ENCODE data around the gene USP11. TPM values are rescaled to one million over a fixed set of nuclear protein-coding genes. Genes with fewer than 3 reads are reported as not detected.

Gene USP11
- total and polyA plus RNA-seq, 2 of the 8 experiments (the other 6 are each of a cell fraction or from before 2014, with no cell fraction given): 40.9 to 84.0 TPM

DNA sequence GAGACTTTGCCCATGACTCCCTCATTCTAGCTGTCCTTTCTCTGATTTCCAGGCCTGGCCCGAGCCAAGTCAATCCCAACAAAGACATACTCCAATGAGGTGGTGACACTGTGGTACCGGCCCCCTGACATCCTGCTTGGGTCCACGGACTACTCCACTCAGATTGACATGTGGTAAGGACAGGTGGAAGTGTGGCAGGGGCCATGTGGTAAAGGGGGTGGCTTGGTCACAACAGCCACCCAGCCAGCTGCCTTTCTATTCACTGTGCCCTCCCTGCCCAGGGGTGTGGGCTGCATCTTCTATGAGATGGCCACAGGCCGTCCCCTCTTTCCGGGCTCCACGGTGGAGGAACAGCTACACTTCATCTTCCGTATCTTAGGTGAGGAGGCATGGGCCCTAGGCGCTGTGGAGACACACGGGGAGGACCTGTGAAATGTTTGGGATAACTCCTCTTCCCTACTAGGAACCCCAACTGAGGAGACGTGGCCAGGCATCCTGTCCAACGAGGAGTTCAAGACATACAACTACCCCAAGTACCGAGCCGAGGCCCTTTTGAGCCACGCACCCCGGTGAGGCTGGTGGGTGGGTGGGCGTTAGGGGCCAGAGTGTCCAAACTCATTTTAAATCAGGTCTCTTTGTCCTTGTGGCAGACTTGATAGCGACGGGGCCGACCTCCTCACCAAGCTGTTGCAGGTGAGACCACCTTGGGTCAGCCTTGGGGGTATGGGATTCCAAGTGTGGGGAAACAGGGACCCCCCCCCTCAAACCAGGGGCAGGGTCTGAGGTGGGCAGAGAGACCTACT lies 6.1 kb upstream of the USP11 start:
- no peak overlapping the region for H4K91ac ChIP-seq (replicated peaks; ENCODE audit: insufficient read length, low read length)
- no peak overlapping the region for H3K4me3 ChIP-seq (ENCODE audit: extremely low read depth in 1 of 4, insufficient read depth in 2 of 4, low read depth in 3 of 4, low read length in 4 of 4)
- whole genome bisulfite sequencing, 2 experiments (ENCODE audit: extremely low coverage in 1 of 2, insufficient coverage in 1 of 2, insufficient read length in 1 of 2, insufficient replicate concordance in 2 of 2, low coverage in 1 of 2, low lambda C conversion rate in 2 of 2, missing lambda C conversion rate in 1 of 2): 87% methylated on average over 16 of the region's 19 CpGs; no CpG with 5 or more reads in 1 of the 2 experiments
- H4K5ac ChIP-seq (ENCODE audit: insufficient read length, low read depth, low read length): no peak overlapping the region
- no peak overlapping the region for H2BK120ac ChIP-seq (replicated peaks; ENCODE audit: low read depth, low read length)
- CTCF ChIA-PET (ENCODE audit: partially characterized antibody): no interaction called here
- peaks cover 0 to 6% of the 10 kb centered on the region in 2 experiments; a peak in 1 of 4 replicates for H3K79me2 ChIP-seq (ENCODE audit: control insufficient read depth in 1 of 2, insufficient read depth in 2 of 2, low read length in 2 of 2)
- H3K14ac ChIP-seq (ENCODE audit: insufficient read length): no peak overlapping the region
- H3K27ac ChIP-seq (ENCODE audit: low read depth, low read length): no peak overlapping the region
- H3K18ac ChIP-seq (ENCODE audit: extremely low read depth, low read length): no peak overlapping the region
- no peak overlapping the region for H2BK12ac ChIP-seq (ENCODE audit: low read depth, low read length)
- POLR2A ChIA-PET (ENCODE audit: partially characterized antibody): interaction anchor here (0.6 to 2.2 kb wide), 3 partner anchors 11 to 157 kb away, joined by 3 to 7 read pairs (median 3); no protein-coding TSS in a partner anchor
- no peak overlapping the region for H2AFZ ChIP-seq (ENCODE audit: low read length)
- H2BK20ac ChIP-seq (ENCODE audit: low read length): no peak overlapping the region
- peaks cover 0 to 10% of the 10 kb centered on the region in 2 experiments for H4K20me1 ChIP-seq (replicated peaks in 1 of 2; ENCODE audit: control insufficient read depth in 1 of 2, insufficient read depth in 2 of 2, low read length in 2 of 2)
- no peak overlapping the region for H3K56ac ChIP-seq (replicated peaks; ENCODE audit: insufficient read length, low read depth, low read length)
- H3K27me3 ChIP-seq (replicated peaks in 1 of 4; ENCODE audit: control insufficient read depth in 3 of 4, extremely low read depth in 1 of 4, insufficient read depth in 3 of 4, low read length in 3 of 4): no peaks in the 10 kb centered on the region
- no peak overlapping the region for H2BK15ac ChIP-seq (ENCODE audit: low read length)
- H2BK5ac ChIP-seq (ENCODE audit: low read depth, low read length): no peak overlapping the region
- H3K79me1 ChIP-seq (ENCODE audit: low read depth, low read length): no peaks in the 10 kb centered on the region; the same call in 1 of the 2 replicates
- H4K8ac ChIP-seq (ENCODE audit: extremely low read depth, insufficient read depth, low read length): no peak overlapping the region; the same call in 1 of the 2 replicates
- no peaks in the 10 kb centered on the region for H3K9me3 ChIP-seq (ENCODE audit: insufficient read depth in 2 of 2, low read depth in 1 of 2, low read length in 1 of 2)
- no peaks in the 10 kb centered on the region for H3K4me1 ChIP-seq (replicated peaks in 1 of 4; ENCODE audit: control insufficient read depth in 3 of 4, insufficient read depth in 4 of 4, low read length in 3 of 4)
- H3K36me3 ChIP-seq (ENCODE audit: control insufficient read depth in 2 of 4, insufficient read depth in 4 of 4, low read length in 3 of 4): peaks cover 9 to 61% (median 38%) of the 10 kb centered on the region in 4 experiments; a peak in 7 of 8 replicates
- DNase-seq (ENCODE audit: low read depth in 1 of 2, low spot score in 2 of 2) (no peak), FAIRE-seq (no peak)
- no peak overlapping the region for H3K4me2 ChIP-seq (ENCODE audit: insufficient read depth in 1 of 2, low read depth in 2 of 2, low read length in 2 of 2)
- H3K23me2 ChIP-seq (ENCODE audit: low read depth, low read length): no peaks in the 10 kb centered on the region
- no peak overlapping the region for H3K9ac ChIP-seq (replicated peaks in 1 of 4; ENCODE audit: extremely low read depth in 1 of 4, low read depth in 3 of 4, low read length in 3 of 4)
- H2AK5ac ChIP-seq (ENCODE audit: low read depth, low read length): no peak overlapping the region
- H3K4ac ChIP-seq (replicated peaks; ENCODE audit: insufficient read length, low read depth, low read length): no peak overlapping the region
- H3K23ac ChIP-seq (ENCODE audit: insufficient read length): no peak overlapping the region
- no peak for TF ChIP-seq BACH1 (IDR thresholded peaks at IDR 0.05; ENCODE audit: low read length)
- TF ChIP-seq RFX5 (IDR thresholded peaks at IDR 0.05; ENCODE audit: borderline replicate concordance, low read depth, low read length): no peak
- no peak for TF ChIP-seq SUZ12 (IDR thresholded peaks at IDR 0.05; ENCODE audit: low read length)
- TF ChIP-seq TAF7 (optimal IDR thresholded peaks at IDR 0.05; ENCODE audit: borderline replicate concordance, low read depth, low read length): no peak
- no peak for TF ChIP-seq RXRA (IDR thresholded peaks at IDR 0.05; ENCODE audit: insufficient read depth, low read depth, low read length)
- no peak for TF ChIP-seq ASH2L (IDR thresholded peaks at IDR 0.05; ENCODE audit: low read length)
- TF ChIP-seq BRCA1 (IDR thresholded peaks at IDR 0.05; ENCODE audit: low read depth, low read length): no peak
- no peak for TF ChIP-seq TBP (IDR thresholded peaks at IDR 0.05; ENCODE audit: low read depth, low read length)
- TF ChIP-seq, protein P1, sequence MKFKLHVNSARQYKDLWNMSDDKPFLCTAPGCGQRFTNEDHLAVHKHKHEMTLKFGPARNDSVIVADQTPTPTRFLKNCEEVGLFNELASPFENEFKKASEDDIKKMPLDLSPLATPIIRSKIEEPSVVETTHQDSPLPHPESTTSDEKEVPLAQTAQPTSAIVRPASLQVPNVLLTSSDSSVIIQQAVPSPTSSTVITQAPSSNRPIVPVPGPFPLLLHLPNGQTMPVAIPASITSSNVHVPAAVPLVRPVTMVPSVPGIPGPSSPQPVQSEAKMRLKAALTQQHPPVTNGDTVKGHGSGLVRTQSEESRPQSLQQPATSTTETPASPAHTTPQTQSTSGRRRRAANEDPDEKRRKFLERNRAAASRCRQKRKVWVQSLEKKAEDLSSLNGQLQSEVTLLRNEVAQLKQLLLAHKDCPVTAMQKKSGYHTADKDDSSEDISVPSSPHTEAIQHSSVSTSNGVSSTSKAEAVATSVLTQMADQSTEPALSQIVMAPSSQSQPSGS (IDR thresholded peaks at IDR 0.05; ENCODE audit: low read length): no peak
- no peak for TF ChIP-seq MAFK (IDR thresholded peaks at IDR 0.05; ENCODE audit: low read depth, low read length)
- TF ChIP-seq CREB1 (IDR thresholded peaks at IDR 0.05): no peak
- no peak for TF ChIP-seq GTF2F1 (IDR thresholded peaks at IDR 0.05; ENCODE audit: borderline replicate concordance, low read depth, low read length)

Measured in H1 (cell line).